ENCODE data around the gene EFEMP1.

The EFEMP1 gene

DNA sequence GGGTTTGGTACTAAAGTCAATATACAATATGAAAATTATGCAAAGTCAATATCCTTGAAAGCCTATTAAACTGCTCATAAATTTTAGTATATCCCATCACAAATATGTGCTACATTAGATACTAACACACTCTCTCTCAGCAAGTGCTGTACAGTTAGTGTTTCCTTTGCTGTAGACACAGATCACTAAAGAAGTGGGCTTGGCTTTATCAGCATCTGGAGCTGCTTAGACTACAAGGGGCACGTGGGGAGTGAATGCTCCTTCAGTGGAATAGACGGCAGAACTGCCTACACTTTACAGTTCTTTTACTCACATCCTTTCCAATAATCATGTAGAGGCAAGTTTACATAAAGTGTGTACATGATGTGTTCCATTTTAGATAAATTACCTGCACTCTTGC lies 26.0 kb upstream of the EFEMP1 start:
- no peak overlapping the region for H3K4me3 ChIP-seq (ENCODE audit: low read depth, low read length)

DNA sequence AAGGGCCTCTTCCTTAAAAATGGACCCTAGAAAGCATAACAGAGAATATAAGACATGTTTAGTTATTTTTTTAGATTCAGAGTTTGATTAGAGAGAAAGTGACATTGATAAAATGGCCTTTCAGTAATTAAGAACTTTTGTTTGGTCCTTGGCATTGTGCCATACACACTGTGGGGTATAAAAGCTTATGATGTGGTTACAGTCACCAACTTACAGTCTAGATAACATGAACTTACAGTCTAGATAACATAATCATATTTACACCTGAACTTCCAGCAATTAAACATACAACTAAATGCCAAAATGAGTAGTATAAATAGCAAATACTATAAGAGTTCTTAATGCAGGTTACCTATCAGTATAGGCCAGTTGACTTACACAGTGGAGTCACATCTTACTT lies 25.6 kb upstream of the EFEMP1 start:
- TF ChIP-seq CTCF (IDR thresholded peaks at IDR 0.05; ENCODE audit: low read depth, low read length, missing control alignments), result no peak
- no peak for DNase-seq (ENCODE audit: low read depth)
- no peak overlapping the region for H3K4me3 ChIP-seq (ENCODE audit: low read depth, low read length)

More for the DNA sequence above, 26.0 kb upstream of the EFEMP1 start:
- DNase-seq (ENCODE audit: low read depth), result no peak
- TF ChIP-seq CTCF (IDR thresholded peaks at IDR 0.05; ENCODE audit: low read depth, low read length, missing control alignments), result no peak

GRCh38 chr2:55948176-55948923 lies 24.8 kb upstream of the EFEMP1 start:
- TF ChIP-seq CTCF (IDR thresholded peaks at IDR 0.05; ENCODE audit: low read depth, low read length, missing control alignments), result no peak
- no peak overlapping the region for H3K4me3 ChIP-seq (ENCODE audit: low read depth, low read length)
- no peak for DNase-seq (ENCODE audit: low read depth)

GRCh38 chr2:55947752-55948151 lies 24.2 kb upstream of the EFEMP1 start:
- DNase-seq (ENCODE audit: low read depth), result no peak
- no peak for TF ChIP-seq CTCF (IDR thresholded peaks at IDR 0.05; ENCODE audit: low read depth, low read length, missing control alignments)
- no peak overlapping the region for H3K4me3 ChIP-seq (ENCODE audit: low read depth, low read length)

DNA sequence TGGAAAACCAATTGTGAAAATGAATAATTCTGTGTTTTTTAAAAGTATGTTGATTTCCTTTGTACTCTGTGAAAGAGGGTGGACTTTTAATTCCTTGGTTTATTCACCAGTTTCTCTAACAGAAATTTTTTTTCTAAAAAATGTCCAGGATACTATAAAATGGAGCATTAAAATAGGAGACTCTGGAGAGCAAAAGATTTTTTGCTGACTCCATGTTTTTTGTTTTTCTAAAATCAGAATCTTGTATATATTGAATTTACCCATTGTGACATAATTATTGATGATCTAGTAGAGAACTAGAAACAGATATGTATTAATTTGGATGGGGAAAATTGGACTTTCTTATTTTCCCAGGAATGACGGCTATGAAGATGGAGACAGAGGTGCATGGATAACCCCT lies 23.2 kb upstream of the EFEMP1 start:
- no peak overlapping the region for H3K4me3 ChIP-seq (ENCODE audit: low read depth, low read length)
- DNase-seq (ENCODE audit: low read depth), result no peak
- no peak for TF ChIP-seq CTCF (IDR thresholded peaks at IDR 0.05; ENCODE audit: low read depth, low read length, missing control alignments)

- TF ChIP-seq CTCF (IDR thresholded peaks at IDR 0.05; ENCODE audit: low read depth, low read length, missing control alignments), result no peak
- no peak for DNase-seq (ENCODE audit: low read depth)
- no peak overlapping the region for H3K4me3 ChIP-seq (ENCODE audit: low read depth, low read length)
Observed at GRCh38 chr2:55943466-55943865, 19.9 kb upstream of the EFEMP1 start.

DNA sequence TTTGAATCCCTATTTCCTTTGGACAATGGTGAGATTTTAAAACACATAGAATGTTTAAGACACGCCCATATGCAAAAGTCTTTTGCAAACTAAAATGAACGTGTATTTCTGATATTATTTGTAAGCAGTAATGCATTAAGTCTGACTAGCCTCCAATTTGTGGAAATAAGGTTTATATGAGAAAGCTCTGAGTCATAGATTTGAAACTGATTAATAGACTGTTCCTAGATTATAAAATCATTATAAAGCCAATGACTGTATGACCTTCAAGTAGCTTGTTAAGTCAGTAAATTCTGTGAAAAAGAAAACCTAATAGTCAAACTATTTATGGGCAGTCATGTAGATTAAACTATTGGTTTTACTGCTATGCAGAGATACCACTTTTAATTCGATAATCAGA lies 12.8 kb upstream of the EFEMP1 start:
- TF ChIP-seq CTCF (IDR thresholded peaks at IDR 0.05; ENCODE audit: low read depth, low read length, missing control alignments), result no peak
- no peak for DNase-seq (ENCODE audit: low read depth)
- no peak overlapping the region for H3K4me3 ChIP-seq (ENCODE audit: low read depth, low read length)
